Measurements from ENCODE around the gene MAPK10.
"Not testable (repeated sequence)": the region's sequence is repeated elsewhere in the genome, so short reads cannot be mapped to it uniquely, and the experiment has no call there.

GRCh38 chr4:86330411-86330810, 29.4 kb downstream of the MAPK10 start:
- not testable (repeated sequence) for TF ChIP-seq FOXA1 (IDR thresholded peaks at IDR 0.05); SP1 (IDR thresholded peaks at IDR 0.05); FOXK2 (IDR thresholded peaks at IDR 0.05); FOXM1 (IDR thresholded peaks at IDR 0.05; ENCODE audit: borderline replicate concordance); SUZ12 (IDR thresholded peaks at IDR 0.05)
